ENCODE measurements around the gene ELF1.

Gene ELF1

GRCh38 chr13:41028051-41028450 lies 8.9 kb upstream of the ELF1 start:
- TF ChIP-seq CTCF (IDR thresholded peaks at IDR 0.05; ENCODE audit: borderline replicate concordance, control extremely low read depth, extremely low read depth, insufficient read depth, missing control alignments): no peak
- no peak for DNase-seq (ENCODE audit: low spot score)
- in situ Hi-C loops (cut with MboI; ENCODE audit: low sequenced_read_pairs, unreplicated experiment): no loop called here

GRCh38 chr13:41026788-41027187 lies 7.7 kb upstream of the ELF1 start:
- TF ChIP-seq CTCF (IDR thresholded peaks at IDR 0.05; ENCODE audit: borderline replicate concordance, control extremely low read depth, extremely low read depth, insufficient read depth, missing control alignments): no peak
- DNase-seq (ENCODE audit: low spot score): no peak
- in situ Hi-C loops (cut with MboI; ENCODE audit: low sequenced_read_pairs, unreplicated experiment): no loop called here

GRCh38 chr13:41025518-41025917 lies 6.4 kb upstream of the ELF1 start:
- in situ Hi-C loops (cut with MboI; ENCODE audit: low sequenced_read_pairs, unreplicated experiment): no loop called here
- no peak for DNase-seq (ENCODE audit: low spot score)
- TF ChIP-seq CTCF (IDR thresholded peaks at IDR 0.05; ENCODE audit: borderline replicate concordance, control extremely low read depth, extremely low read depth, insufficient read depth, missing control alignments): no peak

- in situ Hi-C loops (cut with MboI; ENCODE audit: low sequenced_read_pairs, unreplicated experiment): loop anchor here (5.0 kb wide), 1 partner anchor 37 kb away; no protein-coding TSS in a partner anchor
- DNase-seq (ENCODE audit: low spot score): no peak
- no peak for TF ChIP-seq CTCF (IDR thresholded peaks at IDR 0.05; ENCODE audit: borderline replicate concordance, control extremely low read depth, extremely low read depth, insufficient read depth, missing control alignments)
Measured at GRCh38 chr13:41019578-41020347, 647 bp upstream of the ELF1 start.

- no peak for DNase-seq (ENCODE audit: low spot score)
- TF ChIP-seq CTCF (IDR thresholded peaks at IDR 0.05; ENCODE audit: borderline replicate concordance, control extremely low read depth, extremely low read depth, insufficient read depth, missing control alignments): no peak
- in situ Hi-C loops (cut with MboI; ENCODE audit: low sequenced_read_pairs, unreplicated experiment): loop anchor here (5.0 kb wide), 1 partner anchor 36 kb away; no protein-coding TSS in a partner anchor
Measured at GRCh38 chr13:41018602-41018948, 541 bp downstream of the ELF1 start.

GRCh38 chr13:41017817-41018601 lies 1.1 kb downstream of the ELF1 start:
- no peak for TF ChIP-seq CTCF (IDR thresholded peaks at IDR 0.05; ENCODE audit: borderline replicate concordance, control extremely low read depth, extremely low read depth, insufficient read depth, missing control alignments)
- no peak for DNase-seq (ENCODE audit: low spot score)
- in situ Hi-C loops (cut with MboI; ENCODE audit: low sequenced_read_pairs, unreplicated experiment): loop anchor here (5.0 kb wide), 1 partner anchor 36 kb away; no protein-coding TSS in a partner anchor

All from GM13976 (cell line).